Upper lobe of left lung (tissue), 4 donors: ENCODE measurements around the gene GALNT18.

Experiments
- POLR2A ChIP-seq, 4 donors: fragments of 450-650 bp; IDR thresholded peaks; one replicate each; pipeline ENCODE4 v1.5.1; 2016 to 2017; ENCODE audit warnings: antibody characterized with exemption in 4 of 4, mild to moderate bottlenecking in 2 of 4
- TF ChIP-seq, protein P1 (sequence below), 6 experiments: fragments of 450-650 bp in 4 of 6; fragments of 200-600 bp in 2 of 6; sonication (generic) in 2 of 6; IDR thresholded peaks; one replicate each; pipeline ENCODE4 v1.5.1; 2016 to 2019; ENCODE audit warnings: antibody characterized with exemption in 6 of 6

GRCh38 chr11:11243209-11243589, 378.6 kb downstream of the GALNT18 start:
- TF ChIP-seq, protein P1, sequence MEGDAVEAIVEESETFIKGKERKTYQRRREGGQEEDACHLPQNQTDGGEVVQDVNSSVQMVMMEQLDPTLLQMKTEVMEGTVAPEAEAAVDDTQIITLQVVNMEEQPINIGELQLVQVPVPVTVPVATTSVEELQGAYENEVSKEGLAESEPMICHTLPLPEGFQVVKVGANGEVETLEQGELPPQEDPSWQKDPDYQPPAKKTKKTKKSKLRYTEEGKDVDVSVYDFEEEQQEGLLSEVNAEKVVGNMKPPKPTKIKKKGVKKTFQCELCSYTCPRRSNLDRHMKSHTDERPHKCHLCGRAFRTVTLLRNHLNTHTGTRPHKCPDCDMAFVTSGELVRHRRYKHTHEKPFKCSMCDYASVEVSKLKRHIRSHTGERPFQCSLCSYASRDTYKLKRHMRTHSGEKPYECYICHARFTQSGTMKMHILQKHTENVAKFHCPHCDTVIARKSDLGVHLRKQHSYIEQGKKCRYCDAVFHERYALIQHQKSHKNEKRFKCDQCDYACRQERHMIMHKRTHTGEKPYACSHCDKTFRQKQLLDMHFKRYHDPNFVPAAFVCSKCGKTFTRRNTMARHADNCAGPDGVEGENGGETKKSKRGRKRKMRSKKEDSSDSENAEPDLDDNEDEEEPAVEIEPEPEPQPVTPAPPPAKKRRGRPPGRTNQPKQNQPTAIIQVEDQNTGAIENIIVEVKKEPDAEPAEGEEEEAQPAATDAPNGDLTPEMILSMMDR (IDR thresholded peaks at IDR 0.05), result no peak
- TF ChIP-seq POLR2A (IDR thresholded peaks at IDR 0.05), result no peak
